Measurements from ENCODE around the gene ASZ1.

The ASZ1 gene

DNA sequence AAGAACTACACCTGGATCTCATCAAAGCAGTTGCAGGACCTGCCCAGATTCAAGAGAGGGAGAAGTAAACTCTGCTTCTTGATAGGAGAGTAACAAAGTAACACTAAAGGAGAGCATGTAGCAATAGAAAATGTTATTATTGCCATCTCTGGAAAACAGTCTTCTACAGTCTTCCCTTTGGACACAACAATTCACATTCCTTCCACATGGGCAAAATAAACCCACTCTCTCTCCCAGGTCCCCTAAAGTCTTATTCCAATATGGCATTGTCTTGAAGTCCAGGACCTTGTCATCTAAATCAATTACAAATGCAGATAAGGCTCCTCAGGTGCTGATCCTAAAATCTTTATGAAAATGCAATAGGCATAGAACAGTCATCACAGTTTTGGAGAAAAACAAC is 94.1 kb downstream of the ASZ1 start:
- DNase-seq: no peak

DNA sequence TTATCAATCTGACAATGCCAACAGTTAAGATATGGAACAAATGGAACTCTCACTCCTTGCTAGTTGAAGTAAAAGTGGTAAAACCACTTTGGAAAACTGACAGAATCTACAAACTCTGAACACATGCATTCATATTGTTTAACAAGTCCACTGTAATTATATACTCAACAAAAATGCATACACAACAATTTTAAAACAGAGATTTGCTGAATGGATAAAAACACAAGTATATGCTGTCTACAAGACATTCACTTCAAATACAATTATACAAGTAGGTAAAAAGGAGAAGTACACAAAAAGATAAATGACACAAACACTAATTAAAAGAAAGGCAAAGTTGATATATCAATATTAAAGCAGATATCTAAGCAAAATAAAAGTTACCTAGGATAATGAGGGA is 95.3 kb downstream of the ASZ1 start:
- no peak for DNase-seq

DNA sequence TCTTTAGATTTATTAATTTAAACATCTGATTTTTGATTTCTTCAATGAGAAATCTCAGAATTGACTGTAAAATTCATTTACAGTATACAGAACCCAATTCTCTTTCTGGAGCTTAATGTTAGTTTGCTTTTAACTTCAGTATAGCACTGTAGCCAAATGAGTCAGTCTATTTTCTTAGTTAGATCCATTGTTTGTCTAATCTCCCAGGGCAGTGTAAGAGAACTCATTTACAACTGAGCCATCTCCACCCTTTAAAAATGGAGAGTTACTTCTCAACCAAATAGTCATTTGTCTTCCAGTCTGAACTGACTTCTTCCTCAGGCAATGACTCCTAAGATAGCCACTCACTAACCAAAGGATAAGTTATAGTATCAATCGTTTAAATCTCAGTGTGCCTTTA is 101.5 kb downstream of the ASZ1 start:
- DNase-seq: no peak

GRCh38 chr7:117324960-117325359 is 102.3 kb downstream of the ASZ1 start:
- DNase-seq: no peak

DNA sequence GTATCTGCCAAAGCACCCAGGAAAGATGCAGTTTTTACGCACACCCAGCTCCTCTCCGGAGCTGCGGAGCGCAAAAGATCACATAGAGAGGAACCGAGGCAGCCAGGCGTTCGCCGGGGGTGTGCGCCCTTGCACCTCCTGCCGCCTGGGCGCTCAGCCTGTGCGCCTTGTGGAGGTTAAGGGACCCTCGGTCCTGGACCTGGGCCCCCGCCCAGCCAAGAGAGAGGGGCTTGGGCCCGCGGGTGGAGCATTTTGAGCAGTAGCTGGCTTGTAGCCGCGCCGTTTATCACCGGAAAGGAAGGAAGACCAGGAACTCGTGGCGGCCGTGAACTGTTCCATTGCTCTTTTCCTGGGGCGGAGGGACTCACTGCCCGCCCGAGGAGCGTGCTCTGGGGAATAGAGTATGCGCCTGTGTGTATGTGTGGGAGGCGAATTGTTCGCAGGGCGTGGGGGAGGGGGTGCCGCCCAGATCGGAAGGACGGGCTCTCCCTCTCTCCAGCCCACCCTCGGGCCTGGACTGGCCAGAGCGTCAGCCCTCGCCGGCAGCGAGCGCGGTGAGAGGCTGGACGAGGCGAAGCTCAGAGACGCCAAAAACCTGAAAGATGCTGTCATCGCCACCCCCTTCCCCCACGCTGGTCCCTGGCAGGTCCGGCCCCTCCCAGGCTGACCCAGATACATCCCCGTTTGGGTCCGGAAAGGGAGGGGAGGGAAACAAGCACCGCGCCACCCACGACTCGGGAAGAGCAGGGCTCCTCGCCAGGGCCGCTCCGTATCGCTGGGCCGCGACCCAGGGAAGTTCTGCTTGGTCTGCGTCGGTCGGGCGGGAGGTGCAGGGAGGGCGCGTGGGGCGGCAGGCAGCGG is 103.2 kb downstream of the ASZ1 start:
- no peak for DNase-seq

DNA sequence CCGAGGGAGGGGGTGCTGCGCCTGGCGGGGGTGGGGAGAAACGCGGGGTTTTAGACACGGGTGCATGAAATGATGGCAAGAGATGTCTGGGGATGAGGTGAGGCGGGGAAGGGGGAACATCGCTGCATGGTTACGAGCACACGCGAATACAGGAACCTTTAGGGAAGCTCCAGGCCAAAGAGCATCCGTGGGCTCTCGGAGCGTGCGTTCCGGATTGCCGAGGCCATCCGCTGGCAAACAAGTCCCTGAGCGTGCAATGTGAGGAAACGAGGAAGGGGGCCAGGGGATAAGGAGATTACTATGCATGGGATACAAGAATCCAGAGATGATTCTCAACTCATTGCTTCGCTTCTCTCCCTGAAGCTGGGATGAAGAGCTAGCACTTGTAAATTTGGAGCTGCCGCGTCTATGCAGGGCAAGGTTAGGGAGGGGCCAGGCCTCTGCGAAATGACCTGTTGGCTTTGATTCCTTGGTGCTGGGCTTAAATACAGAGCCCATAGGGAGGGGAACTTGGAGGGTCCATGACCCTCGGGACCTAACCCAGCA is 103.9 kb downstream of the ASZ1 start:
- no peak for DNase-seq

DNA sequence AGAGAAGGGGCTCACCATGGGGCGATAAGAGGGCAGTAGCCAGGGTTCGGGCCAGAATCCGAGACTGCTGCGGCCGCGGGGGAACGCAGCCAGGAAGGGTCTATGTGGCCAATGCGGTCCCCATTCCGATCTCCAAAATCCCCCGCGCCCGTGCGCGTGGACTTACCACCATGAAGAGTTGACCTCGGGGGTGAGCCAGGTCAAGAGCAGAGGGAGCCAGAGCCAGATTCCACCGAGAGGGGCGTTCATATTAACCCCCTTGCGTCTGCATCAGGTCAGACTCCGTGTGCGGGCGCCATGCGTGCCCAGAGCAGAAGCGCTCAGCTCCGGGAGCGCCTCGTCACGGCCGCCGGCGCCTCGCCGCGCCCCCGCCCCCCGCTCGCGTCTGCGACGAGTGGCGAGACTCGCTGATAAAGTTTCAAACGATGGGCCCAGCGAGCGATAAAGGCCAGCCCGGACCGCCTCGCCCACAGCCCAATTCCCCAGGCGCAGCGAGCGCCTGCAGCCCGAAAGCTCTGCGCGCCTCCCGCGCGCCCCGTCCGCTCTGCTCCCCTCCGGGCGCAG is 104.5 kb downstream of the ASZ1 start, which contains the start of gene WNT2:
Gene WNT2 (minus strand): TSS at position 318 of the 564 bp plus-strand sequence. CDS start 69 bp downstream, at position 249.
- no peak for DNase-seq

GRCh38 chr7:117320523-117320922 is 106.8 kb downstream of the ASZ1 start:
- no peak for DNase-seq

DNA sequence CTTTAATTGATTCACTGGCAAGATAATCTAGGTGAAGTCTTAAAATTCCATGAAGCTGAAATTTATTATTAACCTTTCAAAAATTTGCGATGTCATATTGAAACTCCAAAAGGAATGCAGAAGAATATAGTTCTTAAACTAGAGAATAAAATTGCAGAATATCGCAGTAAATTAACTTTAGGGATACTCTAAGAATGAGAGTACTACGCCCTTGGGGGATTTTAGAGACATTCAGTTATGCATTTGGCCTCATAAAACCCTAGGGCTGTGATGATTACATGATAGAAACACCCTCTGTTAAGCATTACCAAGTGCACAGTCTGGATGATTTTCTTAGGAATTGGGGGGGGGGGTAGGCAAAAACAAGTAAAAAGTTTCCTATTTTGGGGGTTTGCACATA is 108.1 kb downstream of the ASZ1 start:
- no peak for DNase-seq

- no peak for DNase-seq
Observed at GRCh38 chr7:117313582-117313981, 113.7 kb downstream of the ASZ1 start.

All from activated effector memory CD4-positive, alpha-beta T cell treated with Interleukin-2 at 50 U/mL for 16 hours (primary cell).